ENCODE data around the gene SLIT3.

The SLIT3 gene

DNA sequence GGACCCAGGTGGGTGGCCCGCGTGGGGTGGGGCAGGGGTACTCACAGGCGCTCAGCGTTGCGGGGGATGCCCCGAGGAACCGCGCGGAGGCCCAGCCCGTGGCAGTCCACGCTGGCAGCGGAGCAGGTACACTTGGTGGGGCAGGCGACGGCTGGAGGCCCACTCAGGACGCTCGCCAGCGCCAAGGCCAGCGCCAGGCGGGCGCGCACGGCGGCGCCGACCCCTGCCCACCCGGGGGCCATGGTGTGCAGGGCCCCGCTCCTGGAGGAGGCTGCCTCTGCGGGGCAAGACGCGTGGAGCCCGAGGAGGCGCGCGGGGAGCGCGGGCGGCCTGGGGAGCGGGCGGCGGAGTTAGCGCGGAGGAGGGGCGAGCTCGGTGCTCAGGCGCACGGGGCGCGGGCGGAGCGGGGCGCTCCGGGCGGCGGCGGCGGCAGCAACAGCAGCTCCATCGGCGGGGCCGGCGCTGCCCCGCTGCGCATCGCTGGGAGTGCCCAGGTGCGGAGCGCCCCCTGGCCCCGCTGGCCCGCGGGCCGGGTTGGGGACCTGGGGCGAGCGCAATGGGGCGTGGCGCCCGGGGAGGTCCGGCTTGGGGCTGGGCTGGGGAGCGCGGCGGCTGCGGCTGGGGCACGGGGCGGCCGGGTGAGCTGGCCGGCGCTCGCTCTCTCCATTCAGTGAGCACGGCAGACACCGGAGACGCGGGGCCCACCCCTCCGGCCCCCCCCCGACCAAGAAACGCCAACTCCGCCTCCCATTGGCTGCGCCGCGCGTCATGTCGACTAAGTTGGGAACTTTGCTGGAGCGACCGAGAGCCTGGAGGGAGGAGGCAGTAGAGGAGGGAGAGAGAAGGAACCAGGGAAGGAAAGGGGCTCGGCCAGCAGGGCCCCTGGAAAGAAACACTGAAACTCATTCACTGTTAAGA, at the start of gene SLIT3:
TSS of gene SLIT3 (minus strand) at position 672 of the 918 bp plus-strand sequence. CDS start at position 242, 430 bp downstream.
- DNase-seq (ENCODE audit: low spot score), result no peak

- DNase-seq (ENCODE audit: low spot score), result no peak
Measured at GRCh38 chr5:169350016-169350415, 49.1 kb upstream of the SLIT3 start.

DNA sequence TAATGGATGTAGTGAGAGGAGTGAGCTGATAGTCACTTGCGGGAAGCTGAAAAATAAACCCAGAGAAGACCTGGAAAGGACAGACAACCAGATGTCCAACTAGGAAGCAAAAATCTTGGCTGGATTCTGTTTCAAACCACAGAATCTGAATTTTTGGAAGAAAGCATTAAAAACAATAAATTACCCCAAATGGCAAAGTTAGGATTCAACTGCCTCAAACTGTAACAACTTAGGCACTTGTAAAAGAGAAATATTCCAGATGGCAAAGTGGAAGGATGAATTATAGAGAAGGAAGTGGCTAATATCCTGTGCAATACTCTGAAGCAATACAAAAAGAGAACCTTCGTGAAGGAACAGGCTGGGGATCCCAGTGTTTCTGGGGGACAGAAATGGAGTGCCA, 46.8 kb upstream of the SLIT3 start:
- DNase-seq (ENCODE audit: low spot score), result no peak

GRCh38 chr5:169344629-169345028, 43.7 kb upstream of the SLIT3 start:
- no peak for DNase-seq (ENCODE audit: low spot score)

DNA sequence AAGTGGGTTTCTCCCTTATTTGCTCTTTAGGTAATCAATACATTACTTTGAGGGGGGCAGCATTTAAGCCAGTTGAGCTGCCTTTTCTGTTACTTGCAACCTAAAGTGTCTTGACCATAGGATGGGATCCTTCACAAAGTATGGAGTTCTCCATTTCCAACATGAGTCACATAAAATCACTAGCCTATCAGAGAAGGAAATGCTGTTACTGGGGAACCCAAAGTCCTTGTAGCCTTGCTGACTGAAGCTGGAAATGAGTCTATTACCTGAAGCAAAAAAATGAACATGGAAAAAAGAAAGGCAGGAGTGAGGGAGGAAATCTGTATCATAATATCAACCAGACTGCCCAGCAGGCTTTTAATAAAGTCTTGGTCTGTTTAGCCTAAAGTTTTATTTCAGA, 42.8 kb upstream of the SLIT3 start:
- DNase-seq (ENCODE audit: low spot score), result no peak

GRCh38 chr5:169341556-169341955, 40.6 kb upstream of the SLIT3 start:
- DNase-seq (ENCODE audit: low spot score), result no peak

- DNase-seq (ENCODE audit: low spot score), result no peak
Measured at GRCh38 chr5:169339869-169340268, 38.9 kb upstream of the SLIT3 start.

DNA sequence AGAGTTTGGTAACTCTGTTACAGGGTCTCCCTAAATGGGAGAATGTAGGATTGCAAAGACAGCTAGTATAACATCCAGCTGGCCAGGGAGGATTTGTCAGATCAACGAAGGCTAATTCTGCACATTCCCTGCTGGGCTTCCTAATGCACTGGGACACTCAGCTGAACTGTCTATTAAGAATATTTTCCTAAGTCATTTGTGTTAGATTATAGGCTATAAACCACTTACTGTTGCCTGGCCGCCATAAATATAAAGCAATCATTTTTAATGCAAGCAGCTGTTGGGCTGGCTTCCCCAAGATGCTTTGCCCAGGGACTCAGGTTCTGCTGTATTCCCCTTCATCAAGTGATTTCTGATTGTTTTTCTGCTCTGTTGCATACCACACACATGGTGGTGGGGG, 35.3 kb upstream of the SLIT3 start:
- no peak for DNase-seq (ENCODE audit: low spot score)

DNA sequence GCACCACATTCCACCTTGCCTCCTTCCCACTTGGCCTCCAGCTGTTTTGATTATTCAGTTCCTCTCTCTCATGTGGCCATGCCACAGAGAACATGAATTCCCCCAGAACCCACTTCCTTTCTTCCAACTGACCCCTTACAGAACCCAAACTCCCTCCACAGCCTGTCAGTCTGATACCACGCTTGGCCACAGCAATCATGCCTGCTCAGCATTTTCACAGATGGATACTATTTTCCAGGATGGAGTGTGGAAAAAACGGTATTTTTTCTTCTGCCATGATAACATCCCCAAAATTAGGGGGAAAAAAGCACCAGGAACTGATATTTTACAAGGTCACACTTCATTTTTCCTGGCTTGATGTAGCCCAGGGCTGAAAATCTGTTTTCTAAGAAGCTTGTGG, 34.9 kb upstream of the SLIT3 start:
- DNase-seq (ENCODE audit: low spot score), result no peak

DNA sequence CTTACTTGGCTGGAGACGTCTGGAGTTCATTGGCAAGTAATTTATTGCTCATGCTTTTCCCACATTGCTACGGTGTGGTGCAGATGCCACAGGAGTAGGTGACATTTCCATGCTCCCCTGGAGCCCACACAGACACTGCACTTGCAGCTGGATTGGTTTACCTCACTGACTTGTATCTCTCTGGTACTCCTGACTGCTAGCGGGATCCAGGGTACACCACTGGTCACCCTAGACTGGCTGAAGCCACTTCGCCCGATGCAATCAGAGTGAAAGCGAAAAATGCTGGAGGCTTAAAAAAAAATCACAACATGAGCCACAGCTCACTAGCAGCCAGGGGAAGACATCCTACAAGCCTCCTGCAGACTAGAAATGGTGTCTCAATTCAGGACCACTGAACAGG, 32.6 kb upstream of the SLIT3 start:
- DNase-seq (ENCODE audit: low spot score), result no peak

DNA sequence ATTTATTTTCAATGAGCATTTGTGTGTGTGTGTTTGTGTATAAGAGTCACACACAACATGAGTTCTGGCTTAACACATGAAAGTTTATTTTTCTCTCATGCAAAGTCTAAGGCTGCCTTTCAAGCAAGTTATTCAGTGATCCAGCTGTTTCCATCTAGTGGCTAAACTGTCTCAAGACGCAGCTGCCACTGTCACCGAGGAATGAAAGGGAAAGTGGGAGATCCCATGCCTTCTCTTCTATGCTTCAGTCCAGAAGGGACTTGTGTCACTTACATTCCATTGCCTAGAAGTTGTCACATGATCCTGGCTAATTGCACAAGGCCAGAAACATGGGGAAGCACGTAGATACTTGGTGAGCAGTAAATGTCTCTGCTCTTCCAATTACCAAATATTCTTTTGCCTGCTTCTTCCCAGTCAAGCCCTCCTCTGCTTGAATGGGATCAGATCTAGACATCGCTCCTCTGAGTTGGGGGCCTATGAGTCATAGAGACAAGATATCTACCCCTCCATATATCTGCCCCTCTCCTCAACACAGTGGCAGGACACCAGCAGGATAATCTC, 30.4 kb upstream of the SLIT3 start:
- DNase-seq (ENCODE audit: low spot score), result no peak

GRCh38 chr5:169328401-169328800, 27.5 kb upstream of the SLIT3 start:
- DNase-seq (ENCODE audit: low spot score), result no peak

DNA sequence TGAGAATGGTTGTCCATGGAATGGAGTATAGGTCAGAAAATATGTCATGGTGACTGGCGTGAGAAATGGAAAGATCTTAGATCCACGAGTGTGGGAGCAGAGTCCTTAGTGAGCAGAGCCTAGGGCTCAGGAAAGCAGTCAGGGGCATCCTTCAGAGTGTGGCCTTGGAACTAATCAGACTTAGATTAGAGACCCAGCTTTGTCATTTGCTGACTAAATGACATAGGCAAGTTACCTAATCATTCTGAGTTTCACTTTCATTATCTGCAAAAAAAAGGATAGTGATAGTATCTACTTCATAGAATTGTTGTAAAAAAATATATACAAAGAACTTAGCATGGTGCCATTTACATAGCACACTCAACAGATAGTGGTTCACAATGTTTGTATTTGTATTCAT, 24.3 kb upstream of the SLIT3 start:
- no peak for DNase-seq (ENCODE audit: low spot score)

GRCh38 chr5:169318556-169318955, 17.6 kb upstream of the SLIT3 start:
- DNase-seq (ENCODE audit: low spot score), result no peak

DNA sequence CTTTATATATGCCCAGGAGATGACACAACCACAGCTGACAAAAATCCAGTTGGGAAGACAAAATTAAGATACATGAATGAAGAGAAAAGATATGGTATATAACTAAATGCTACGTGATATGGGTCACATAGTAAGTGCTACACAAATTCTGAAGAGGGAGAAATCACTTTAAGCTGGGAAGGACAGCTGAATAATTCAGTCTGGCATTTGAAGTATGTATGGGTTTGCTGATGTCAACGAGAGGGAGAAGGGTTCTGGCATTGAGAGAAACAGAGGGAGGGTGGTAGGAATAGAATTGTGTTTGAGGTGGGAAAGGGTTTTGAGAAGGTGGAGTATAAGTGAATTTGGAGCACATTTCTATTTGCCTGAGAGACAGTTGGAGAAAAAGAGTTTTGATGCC, 6.7 kb upstream of the SLIT3 start:
- DNase-seq (ENCODE audit: low spot score), result no peak

- DNase-seq (ENCODE audit: low spot score), result no peak
Measured at GRCh38 chr5:169305366-169305765, 4.4 kb upstream of the SLIT3 start.

DNA sequence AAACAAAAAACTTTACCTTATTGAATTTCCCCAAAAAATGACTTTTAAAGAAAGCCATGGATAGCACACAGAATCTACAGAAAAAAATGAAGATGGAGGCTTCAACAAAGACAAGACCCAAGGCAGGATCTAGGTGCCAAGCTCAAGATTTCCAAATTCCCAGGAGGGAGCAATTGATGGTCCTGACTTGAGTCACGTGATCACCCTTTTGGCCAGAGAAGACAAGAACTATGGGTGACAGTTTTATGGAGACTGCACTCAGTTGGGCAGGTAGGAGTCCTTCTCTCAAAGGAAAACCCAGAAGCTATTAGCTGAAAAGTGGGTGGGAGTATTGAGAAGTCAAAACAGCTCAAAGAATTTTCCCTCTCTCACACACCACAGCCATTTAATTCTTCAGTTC, 3.2 kb upstream of the SLIT3 start:
- DNase-seq (ENCODE audit: low spot score), result no peak

DNA sequence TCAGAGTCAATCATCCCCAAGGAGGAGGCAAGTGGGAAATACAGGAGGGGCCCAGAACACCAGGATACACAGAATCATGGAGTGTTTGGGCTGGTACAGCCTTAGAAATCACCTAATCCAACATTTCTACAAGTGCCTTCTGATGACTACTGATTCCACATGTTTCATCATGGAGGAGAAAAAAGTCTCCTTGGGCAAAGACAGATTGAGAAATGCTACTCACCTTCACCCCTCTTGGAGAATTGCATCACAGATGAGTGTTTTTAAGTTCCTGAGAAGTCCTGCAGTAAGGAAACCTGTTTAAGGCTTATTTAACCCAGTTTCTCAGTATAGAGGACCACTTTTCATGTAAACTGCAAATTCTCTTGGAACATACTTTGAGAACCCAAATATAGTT, 2.2 kb upstream of the SLIT3 start:
- DNase-seq (ENCODE audit: low spot score), result no peak

DNA sequence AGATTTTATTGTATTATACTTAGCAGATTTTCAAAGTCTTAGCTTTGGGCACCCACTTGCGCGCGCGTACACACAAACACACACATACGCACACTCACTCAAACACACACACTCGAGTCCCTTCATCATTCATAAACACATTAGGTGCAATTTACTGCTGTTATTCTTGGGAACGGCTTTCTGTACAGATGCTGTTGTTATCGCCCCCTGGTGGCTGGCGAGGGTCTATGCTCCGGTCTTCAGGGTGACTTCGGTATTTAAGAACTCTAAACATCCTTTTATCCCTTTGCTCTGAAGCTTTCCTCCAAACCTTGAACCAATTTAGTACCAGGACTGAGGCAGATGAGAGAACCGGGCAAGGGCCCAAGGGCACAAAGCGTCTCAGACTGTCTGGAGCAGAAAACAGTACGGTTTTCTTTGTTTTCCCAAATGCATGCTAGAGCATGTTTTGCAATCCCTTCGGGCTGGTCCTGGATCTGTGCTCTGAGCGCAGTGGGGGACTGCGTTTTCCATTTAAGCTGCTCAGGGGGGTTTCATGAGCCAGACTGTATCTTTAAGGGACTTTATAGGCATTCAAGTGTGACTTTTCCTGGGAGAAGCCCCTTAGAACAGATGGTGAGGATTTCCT, 1.7 kb upstream of the SLIT3 start:
- peak; percentile 60 for DNase-seq (ENCODE audit: low spot score)

DNA sequence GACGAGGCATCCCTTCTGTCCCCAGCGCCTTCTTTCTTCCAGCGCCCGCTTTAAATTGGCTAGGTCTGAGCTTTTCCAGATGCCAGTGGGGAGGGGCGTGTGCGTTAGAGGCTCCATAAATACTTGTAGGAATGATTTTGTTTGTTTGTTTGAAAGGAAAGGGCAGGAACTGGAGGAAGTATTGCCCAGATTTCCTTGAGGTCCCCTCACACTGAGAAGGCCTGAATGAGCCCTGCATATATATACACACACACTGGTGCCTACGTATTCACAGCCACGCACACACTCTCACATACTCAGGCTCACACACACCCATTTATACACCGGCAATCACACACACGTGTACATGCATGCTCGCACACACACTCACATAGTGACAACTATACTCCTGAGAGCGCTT, 1.0 kb upstream of the SLIT3 start:
- DNase-seq (ENCODE audit: low spot score), result no peak

DNA sequence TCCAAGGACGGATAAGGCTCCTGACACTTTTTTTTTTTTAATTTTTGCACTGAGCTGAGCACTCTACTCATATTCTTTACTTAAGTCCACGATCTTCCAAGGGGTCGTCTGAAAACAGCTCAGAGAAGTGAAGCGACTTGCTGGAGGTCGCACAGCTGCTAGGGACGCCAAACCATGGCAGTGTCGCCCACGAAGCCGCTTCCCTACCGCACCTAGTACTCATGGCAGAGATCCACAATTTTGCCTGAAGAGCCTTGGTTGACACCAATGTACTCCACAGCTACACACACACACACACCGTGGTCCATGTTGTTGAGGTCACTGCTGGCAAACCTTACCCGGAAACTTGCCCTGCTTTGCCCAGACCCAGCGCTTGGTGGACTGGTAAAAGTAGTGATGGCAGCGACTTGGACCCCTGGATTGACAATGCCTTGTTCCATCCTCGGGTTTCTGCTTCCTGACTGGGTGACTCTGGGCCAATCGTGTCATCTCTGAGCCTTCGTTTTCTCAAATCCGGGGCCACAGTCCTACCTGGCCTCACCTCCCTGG, 521 bp upstream of the SLIT3 start:
- no peak for DNase-seq (ENCODE audit: low spot score)

DNA sequence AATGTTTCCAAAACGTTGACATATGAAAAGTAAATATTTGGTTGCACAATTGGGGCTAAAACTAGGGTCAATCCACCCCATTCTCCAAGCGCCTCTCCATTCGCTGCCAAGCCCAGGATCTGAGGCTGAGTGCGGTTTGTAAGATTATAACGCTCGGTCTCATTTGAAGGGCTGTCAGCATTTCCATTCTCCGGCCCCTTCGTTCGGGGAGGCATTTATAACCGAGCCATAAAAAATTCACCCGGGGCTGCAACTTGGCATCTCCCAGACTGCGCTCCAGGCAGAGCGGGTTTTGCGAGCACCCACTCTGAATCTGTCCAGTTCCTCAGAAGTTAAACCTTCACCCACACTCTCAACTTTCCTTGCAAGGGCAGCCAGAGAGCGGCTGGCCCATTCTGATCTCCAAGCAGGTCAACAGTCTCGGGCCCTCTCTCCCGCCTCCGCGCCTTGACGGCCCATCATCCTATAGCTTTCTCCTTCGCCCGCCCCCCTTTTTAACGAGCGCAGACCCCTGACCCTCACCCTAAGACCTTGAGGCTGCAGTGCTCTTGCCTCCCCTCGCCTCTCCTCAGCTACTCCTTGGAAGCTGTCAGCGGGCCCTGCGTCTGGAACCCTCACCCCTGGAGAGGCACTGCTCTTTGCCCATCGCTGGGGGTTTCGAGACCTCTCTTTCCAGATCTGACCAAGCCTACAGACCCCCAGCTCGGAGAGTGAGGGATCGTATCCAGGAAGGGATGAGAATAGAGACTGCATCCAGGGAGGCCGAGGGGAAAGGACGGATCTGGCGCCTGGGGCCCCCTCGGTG, 1.1 kb downstream of the SLIT3 start:
- DNase-seq (ENCODE audit: low spot score), result no peak
